ENCODE data around the gene LETM1. TPM values are rescaled to one million over a fixed set of nuclear protein-coding genes. Genes with fewer than 3 reads are reported as not detected.

Gene LETM1
- total and polyA plus RNA-seq, 2 of the 13 experiments (the other 11 are each of a cell fraction or from before 2014, with no cell fraction given): 9.7 to 41.6 TPM

- TF ChIP-seq ZNF318 (CRISPR knock-in tag; IDR thresholded peaks at IDR 0.05) (no peak), ZNF777 (CRISPR knock-in tag; IDR thresholded peaks at IDR 0.05) (no peak), NFE2 (CRISPR knock-in tag; IDR thresholded peaks at IDR 0.05) (no peak), ZNF382 (CRISPR knock-in tag; IDR thresholded peaks at IDR 0.05; ENCODE audit: borderline replicate concordance) (no peak), PHF8 (CRISPR knock-in tag; IDR thresholded peaks at IDR 0.05) (peak; percentile 64), BATF2 (CRISPR knock-in tag; IDR thresholded peaks at IDR 0.05) (no peak), ZNF512 (CRISPR knock-in tag; IDR thresholded peaks at IDR 0.05) (no peak), SRY (CRISPR knock-in tag; IDR thresholded peaks at IDR 0.05) (no peak), ZNF790 (CRISPR knock-in tag; IDR thresholded peaks at IDR 0.05; ENCODE audit: borderline replicate concordance) (no peak), SIX1 (CRISPR knock-in tag; IDR thresholded peaks at IDR 0.05; ENCODE audit: borderline replicate concordance) (no peak), ZNF10 (CRISPR knock-in tag; IDR thresholded peaks at IDR 0.05; ENCODE audit: borderline replicate concordance, low read depth) (no peak), ZNF558 (CRISPR knock-in tag; IDR thresholded peaks at IDR 0.05; ENCODE audit: borderline replicate concordance) (no peak), NCOA1 (CRISPR knock-in tag; IDR thresholded peaks at IDR 0.05) (no peak), ISL2 (CRISPR knock-in tag; IDR thresholded peaks at IDR 0.05) (no peak), KLF6 (CRISPR knock-in tag; IDR thresholded peaks at IDR 0.05) (no peak), ZNF639 (CRISPR knock-in tag; conservative IDR thresholded peaks at IDR 0.05) (no peak), ZNF572 (CRISPR knock-in tag; IDR thresholded peaks at IDR 0.05) (peak; percentile 84), HNRNPUL1 (IDR thresholded peaks at IDR 0.05; ENCODE audit: low read depth, low read length) (no peak)
Observed at GRCh38 chr4:1775731-1776500, 80.0 kb downstream of the LETM1 start (continued).
